Caco-2 (cell line): ENCODE results near the gene RFNG. TPM values are rescaled to one million over a fixed set of nuclear protein-coding genes. Genes with fewer than 3 reads are reported as not detected.

Experiments
- BruUV-seq: library from RNA; stranded (reverse); fragments of 400-500 nt; replicated peaks from 2 replicates; lab custom pipeline; 2021; lab: Mats Ljungman, UMichigan
- CTCF ChIA-PET: fragments of 300-600 bp; sonication (Branson Sonifier 250); formaldehyde crosslinking; loops from one replicate; lab custom pipeline; 2022; ENCODE audit warnings: antibody characterized with exemption; lab: Charles Lee
- POLR2A ChIA-PET: fragments of 300-600 bp; sonication (Branson Sonifier 250); formaldehyde crosslinking; loops from one replicate; lab custom pipeline; 2022; ENCODE audit warnings: antibody characterized with exemption; lab: Charles Lee
- DNase-seq, 2 experiments: peaks; one replicate each; pipeline versions ENCODE4 v3.0.0 to v3.0.0-alpha.2; 2020 to 2022
- H3K27me3 ChIP-seq: replicated peaks from 2 replicates; pipeline ENCODE4 v1.6.0; 2011; ENCODE audit warnings: low read length; ENCODE audit not compliant: control insufficient read depth, insufficient read depth
- H3K36me3 ChIP-seq: 2 replicates; pipeline ENCODE4 v1.5.1; 2011; ENCODE audit warnings: low read length; ENCODE audit not compliant: control insufficient read depth, insufficient read depth
- H3K4me1 ChIP-seq: fragments of 250-450 bp; sonication (Bioruptor Pico); 2 replicates; pipeline ENCODE4 v1.5.1; 2020; ENCODE audit warnings: mild to moderate bottlenecking
- H3K4me3 ChIP-seq: 2 replicates; pipeline ENCODE4 v1.5.1; 2011; ENCODE audit warnings: low read depth, mild to moderate bottlenecking, control low read depth, low read length
- H3K9me3 ChIP-seq: fragments of 250-450 bp; sonication (Bioruptor Pico); 2 replicates; pipeline ENCODE4 v1.5.1; 2020; ENCODE audit warnings: mild to moderate bottlenecking, moderate library complexity
- H3K27ac Mint-ChIP-seq: one replicate; pipeline ENCODE4 v1.8.0; 2022; ENCODE audit warnings: mixed read lengths; ENCODE audit not compliant: unreplicated experiment
- H3K27me3 Mint-ChIP-seq: one replicate; pipeline ENCODE4 v1.8.0; 2022; ENCODE audit warnings: mixed read lengths; ENCODE audit not compliant: insufficient read depth, unreplicated experiment
- H3K36me3 Mint-ChIP-seq: one replicate; pipeline ENCODE4 v1.8.0; 2022; ENCODE audit warnings: mild to moderate bottlenecking, mixed read lengths; ENCODE audit not compliant: insufficient read depth, unreplicated experiment
- H3K4me1 Mint-ChIP-seq: one replicate; pipeline ENCODE4 v1.8.0; 2022; ENCODE audit warnings: low read depth, mixed read lengths; ENCODE audit not compliant: unreplicated experiment
- H3K4me3 Mint-ChIP-seq: one replicate; pipeline ENCODE4 v1.8.0; 2022; ENCODE audit warnings: mild to moderate bottlenecking, moderate library complexity, mixed read lengths; ENCODE audit not compliant: unreplicated experiment
- H3K9me3 Mint-ChIP-seq: one replicate; pipeline ENCODE4 v1.8.0; 2022; ENCODE audit warnings: mixed read lengths; ENCODE audit not compliant: unreplicated experiment
- intact Hi-C: fragments of 100-400 bp; cut with micrococcal nuclease; formaldehyde crosslinking; loops from one replicate; pipeline ENCODE4 v1.10.0; 2022; ENCODE audit not compliant: unreplicated experiment
- total RNA-seq: library from RNA; stranded (reverse); gene quantifications from 2 replicates; pipeline ENCODE4 v1.2.3, GENCODE V29; 2022
- TF ChIP-seq, protein P1 (sequence below), 2 experiments: fragments of 200-600 bp in 1 of 2; IDR thresholded peaks; 1 replicate in 1 of 2; 2 replicates in 1 of 2; pipeline versions ENCODE4 v1.5.1 to v1.8.0; 2011 to 2022; ENCODE audit warnings: antibody characterized with exemption in 1 of 2, control low read depth in 1 of 2, inconsistent platforms in 1 of 2, low read depth in 1 of 2, low read length in 1 of 2, mild to moderate bottlenecking in 1 of 2, moderate library complexity in 1 of 2; ENCODE audit not compliant: insufficient read depth in 1 of 2, severe bottlenecking in 1 of 2, unreplicated experiment in 1 of 2

The RFNG gene
- total RNA-seq, 1 experiment from 2014 or later = 35.5 TPM

DNA sequence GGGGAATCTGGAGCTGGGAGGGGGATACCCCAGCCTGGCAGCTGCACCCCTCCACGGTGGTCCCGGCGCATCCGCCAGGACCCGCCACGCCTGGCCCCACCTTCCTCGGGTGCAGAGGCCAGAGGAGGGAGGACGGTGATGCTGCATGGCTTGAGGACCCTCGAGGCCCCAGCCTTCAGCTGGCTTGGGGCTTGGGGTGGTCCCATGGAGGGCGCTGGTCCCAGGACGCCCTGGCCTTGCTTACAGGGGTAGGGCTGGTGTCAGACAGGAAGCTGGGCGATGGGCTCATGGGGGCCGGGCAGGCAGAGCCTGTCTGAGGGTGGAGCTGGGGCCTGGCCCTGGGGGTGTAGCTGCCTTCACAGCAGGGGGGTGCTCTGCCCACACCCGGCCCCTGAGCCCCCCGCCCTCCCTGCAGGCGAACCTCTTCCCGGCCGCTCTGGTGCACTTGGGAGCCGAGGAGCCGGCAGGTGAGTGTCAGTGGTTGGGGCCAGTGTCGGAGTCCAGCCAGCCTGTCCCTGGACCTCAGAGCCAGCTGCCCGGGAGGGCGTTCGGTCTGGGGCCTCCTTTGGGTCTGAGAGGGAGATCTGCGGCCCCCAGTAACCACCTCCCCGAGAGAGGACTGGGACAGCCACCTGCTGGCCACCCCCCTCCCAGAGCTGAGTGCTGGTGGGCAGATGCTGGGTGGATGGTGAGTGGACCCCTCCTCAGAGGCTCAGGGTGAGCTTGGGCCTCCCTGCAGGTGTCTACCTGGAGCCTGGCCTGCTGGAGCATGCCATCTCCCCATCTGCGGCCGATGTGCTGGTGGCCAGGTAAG is 35.3 kb downstream of the RFNG start:
- ChIA-PET POLR2A (no interaction called here), CTCF (no interaction called here)
- TF ChIP-seq, protein P1, sequence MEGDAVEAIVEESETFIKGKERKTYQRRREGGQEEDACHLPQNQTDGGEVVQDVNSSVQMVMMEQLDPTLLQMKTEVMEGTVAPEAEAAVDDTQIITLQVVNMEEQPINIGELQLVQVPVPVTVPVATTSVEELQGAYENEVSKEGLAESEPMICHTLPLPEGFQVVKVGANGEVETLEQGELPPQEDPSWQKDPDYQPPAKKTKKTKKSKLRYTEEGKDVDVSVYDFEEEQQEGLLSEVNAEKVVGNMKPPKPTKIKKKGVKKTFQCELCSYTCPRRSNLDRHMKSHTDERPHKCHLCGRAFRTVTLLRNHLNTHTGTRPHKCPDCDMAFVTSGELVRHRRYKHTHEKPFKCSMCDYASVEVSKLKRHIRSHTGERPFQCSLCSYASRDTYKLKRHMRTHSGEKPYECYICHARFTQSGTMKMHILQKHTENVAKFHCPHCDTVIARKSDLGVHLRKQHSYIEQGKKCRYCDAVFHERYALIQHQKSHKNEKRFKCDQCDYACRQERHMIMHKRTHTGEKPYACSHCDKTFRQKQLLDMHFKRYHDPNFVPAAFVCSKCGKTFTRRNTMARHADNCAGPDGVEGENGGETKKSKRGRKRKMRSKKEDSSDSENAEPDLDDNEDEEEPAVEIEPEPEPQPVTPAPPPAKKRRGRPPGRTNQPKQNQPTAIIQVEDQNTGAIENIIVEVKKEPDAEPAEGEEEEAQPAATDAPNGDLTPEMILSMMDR (IDR thresholded peaks at IDR 0.05; ENCODE audit: insufficient read depth in 1 of 2, low read depth in 1 of 2, low read length in 1 of 2, severe bottlenecking in 1 of 2, unreplicated experiment in 1 of 2) = no peak
- Mint-ChIP-seq H3K4me3 (no peak overlapping the region), H3K36me3 (peaks cover 42% of the 10 kb centered on the region), H3K27ac (no peak overlapping the region), H3K9me3 (no peaks in the 10 kb centered on the region), H3K27me3 (no peaks in the 10 kb centered on the region), H3K4me1 (no peaks in the 10 kb centered on the region)
- Histone ChIP-seq H3K36me3 (no peaks in the 10 kb centered on the region; the same call in 1 of the 2 replicates), H3K4me3 (no peak overlapping the region), H3K4me1 (peaks cover 5% of the 10 kb centered on the region), H3K9me3 (no peaks in the 10 kb centered on the region), H3K27me3 (no peaks in the 10 kb centered on the region)
- no TSS peak for BruUV-seq
- DNase-seq = no peak
- intact Hi-C loops = no loop called here

DNA sequence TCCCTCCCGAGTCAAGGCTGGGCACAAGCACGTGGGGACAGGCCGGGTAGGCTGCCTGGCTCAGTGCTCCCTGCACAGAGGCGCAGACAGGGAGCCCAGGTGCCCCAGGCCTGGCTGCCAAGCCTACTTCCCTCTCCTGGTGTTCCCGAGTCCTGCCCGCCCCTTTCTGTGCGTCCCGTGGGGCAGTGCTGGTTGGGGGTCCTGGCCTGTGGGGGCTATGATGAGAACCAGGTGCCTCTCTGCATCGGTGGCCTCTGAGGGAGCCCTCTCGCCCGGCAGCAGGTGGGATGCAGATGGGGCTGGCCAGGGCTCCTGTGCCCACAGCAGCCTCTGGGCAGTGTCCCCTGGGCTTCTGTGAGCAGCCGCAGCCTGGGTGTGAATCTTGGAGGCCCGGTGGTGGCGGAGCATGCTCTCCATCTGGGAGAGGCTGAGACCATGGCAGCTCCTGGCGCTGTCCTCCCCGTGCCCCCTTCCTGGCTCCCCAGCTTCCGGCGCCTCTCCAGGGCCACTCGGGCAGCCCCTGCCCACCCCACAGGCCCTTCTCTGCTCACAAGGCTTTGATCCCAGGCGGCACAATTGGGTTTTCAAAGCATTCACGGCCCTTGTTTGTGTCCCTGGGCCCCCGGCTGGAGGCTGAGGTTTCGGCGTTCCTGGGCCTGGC is 36.2 kb downstream of the RFNG start:
- H3K36me3 Mint-ChIP-seq = peaks cover 39% of the 10 kb centered on the region
- Histone ChIP-seq H3K9me3 (no peaks in the 10 kb centered on the region), H3K27me3 (no peaks in the 10 kb centered on the region), H3K36me3 (no peaks in the 10 kb centered on the region; the same call in 1 of the 2 replicates), H3K4me1 (0 out of 2 replicates have a peak, but pooled peaks cover 4% of the 10 kb centered on the region), H3K4me3 (no peak overlapping the region)
- ChIA-PET POLR2A (no interaction called here), CTCF (no interaction called here)
- DNase-seq = no peak
- no peaks in the 10 kb centered on the region for H3K9me3 Mint-ChIP-seq
- no TSS peak for BruUV-seq
- no peak overlapping the region for H3K27ac Mint-ChIP-seq
- intact Hi-C loops = no loop called here
- H3K4me1 Mint-ChIP-seq = no peaks in the 10 kb centered on the region
- no peak overlapping the region for H3K4me3 Mint-ChIP-seq
- TF ChIP-seq, protein P1 (IDR thresholded peaks at IDR 0.05; ENCODE audit: insufficient read depth in 1 of 2, low read depth in 1 of 2, low read length in 1 of 2, severe bottlenecking in 1 of 2, unreplicated experiment in 1 of 2) = no peak
- no peaks in the 10 kb centered on the region for H3K27me3 Mint-ChIP-seq

DNA sequence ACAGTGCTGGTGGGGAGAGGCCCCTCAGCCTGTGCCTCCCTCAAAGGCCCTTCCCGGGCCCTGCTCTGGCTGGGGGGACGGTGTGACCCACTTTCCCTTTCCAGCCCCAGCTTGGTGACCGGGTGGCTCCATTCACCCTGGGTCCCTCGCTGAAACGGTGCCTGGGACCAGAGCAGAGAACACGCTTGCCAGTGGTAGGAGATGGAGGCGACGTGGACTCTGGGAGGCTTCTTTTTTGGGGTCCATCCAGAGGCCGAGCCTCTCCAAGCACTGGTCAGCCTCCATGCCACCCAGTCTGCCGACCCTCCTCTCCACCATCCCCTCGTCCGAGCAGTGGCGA is 36.7 kb downstream of the RFNG start:
- CTCF ChIA-PET = no interaction called here
- 0 out of 2 replicates have a peak, but pooled peaks cover 4% of the 10 kb centered on the region for H3K4me1 ChIP-seq
- intact Hi-C loops = no loop called here

More for the DNA sequence above, 36.7 kb downstream of the RFNG start:
- H3K27ac Mint-ChIP-seq = no peak overlapping the region
- H3K4me3 Mint-ChIP-seq = no peak overlapping the region
- H3K9me3 Mint-ChIP-seq = no peaks in the 10 kb centered on the region
- TF ChIP-seq, protein P1 (IDR thresholded peaks at IDR 0.05; ENCODE audit: insufficient read depth in 1 of 2, low read depth in 1 of 2, low read length in 1 of 2, severe bottlenecking in 1 of 2, unreplicated experiment in 1 of 2) = no peak
- H3K4me3 ChIP-seq = no peak overlapping the region
- POLR2A ChIA-PET = no interaction called here
- no peaks in the 10 kb centered on the region; the same call in 1 of the 2 replicates for H3K36me3 ChIP-seq
- H3K4me1 Mint-ChIP-seq = no peaks in the 10 kb centered on the region
- no peaks in the 10 kb centered on the region for H3K27me3 ChIP-seq
- BruUV-seq = no TSS peak
- no peaks in the 10 kb centered on the region for H3K27me3 Mint-ChIP-seq
- no peak for DNase-seq
- peaks cover 34% of the 10 kb centered on the region for H3K36me3 Mint-ChIP-seq
- H3K9me3 ChIP-seq = no peaks in the 10 kb centered on the region
